PC-3 (cell line): ENCODE results near the gene LTBP1.

ENCODE experiments used
- CTCF ChIP-seq: fragments of 300-600 bp; sonication (generic); conservative IDR thresholded peaks from 2 replicates; pipeline ENCODE4 v1.5.1; 2017; ENCODE audit warnings: antibody characterized with exemption, low read depth, mild to moderate bottlenecking, low read length
- EZH2 ChIP-seq: fragments of 300-600 bp; sonication (generic); IDR thresholded peaks from one replicate; pipeline ENCODE4 v1.6.1; 2017; ENCODE audit warnings: antibody characterized with exemption, mild to moderate bottlenecking, low read length; ENCODE audit not compliant: unreplicated experiment
- EZH2phosphoT487 ChIP-seq: fragments of 300-600 bp; sonication (generic); IDR thresholded peaks from 2 replicates; pipeline ENCODE4 v1.6.1; 2018; ENCODE audit warnings: mild to moderate bottlenecking, antibody characterized with exemption, low read length, borderline replicate concordance

- TF ChIP-seq EZH2phosphoT487 = no peak
- TF ChIP-seq CTCF = no peak
- TF ChIP-seq EZH2 = no peak
These were observed 390.7 kb downstream of the LTBP1 start for GRCh38 chr2:33337385-33337960.
